ENCODE data around the gene CCDC191.

CCDC191 gene, protein sequence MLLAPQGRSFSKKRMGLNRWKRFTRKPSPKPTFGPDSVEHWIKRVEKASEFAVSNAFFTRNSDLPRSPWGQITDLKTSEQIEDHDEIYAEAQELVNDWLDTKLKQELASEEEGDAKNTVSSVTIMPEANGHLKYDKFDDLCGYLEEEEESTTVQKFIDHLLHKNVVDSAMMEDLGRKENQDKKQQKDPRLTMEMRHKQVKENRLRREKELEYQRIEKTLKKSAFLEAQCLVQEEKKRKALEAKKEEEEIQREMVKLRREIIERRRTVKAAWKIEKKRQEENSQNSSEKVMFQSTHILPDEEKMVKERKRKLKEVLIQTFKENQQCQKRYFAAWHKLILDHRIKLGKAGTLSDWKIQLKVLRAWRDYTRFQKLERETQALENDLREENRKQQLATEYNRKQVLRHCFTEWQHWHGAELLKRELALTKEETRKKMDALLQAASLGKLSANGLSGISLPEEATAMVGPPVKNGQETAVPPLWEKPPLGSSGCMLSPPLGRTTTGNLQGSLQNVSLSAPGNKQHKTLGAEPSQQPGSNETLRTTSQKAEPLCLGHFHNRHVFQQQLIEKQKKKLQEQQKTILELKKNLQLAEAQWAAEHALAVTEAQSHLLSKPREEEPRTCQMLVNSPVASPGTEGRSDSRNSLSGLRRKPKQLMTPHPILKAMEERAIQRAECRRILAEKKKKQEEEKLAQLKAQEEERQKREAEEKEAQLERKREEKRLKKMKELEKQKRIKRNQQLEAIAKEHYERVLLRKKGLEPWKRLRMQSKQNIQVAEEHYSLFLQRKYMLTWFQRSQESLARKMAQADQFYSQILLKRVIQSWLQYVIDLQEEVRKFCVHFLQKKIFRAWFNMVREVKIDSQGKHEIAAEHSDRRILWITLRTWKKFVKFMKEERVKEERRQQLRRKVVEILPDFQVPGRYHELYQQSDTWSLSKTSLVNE

DNA sequence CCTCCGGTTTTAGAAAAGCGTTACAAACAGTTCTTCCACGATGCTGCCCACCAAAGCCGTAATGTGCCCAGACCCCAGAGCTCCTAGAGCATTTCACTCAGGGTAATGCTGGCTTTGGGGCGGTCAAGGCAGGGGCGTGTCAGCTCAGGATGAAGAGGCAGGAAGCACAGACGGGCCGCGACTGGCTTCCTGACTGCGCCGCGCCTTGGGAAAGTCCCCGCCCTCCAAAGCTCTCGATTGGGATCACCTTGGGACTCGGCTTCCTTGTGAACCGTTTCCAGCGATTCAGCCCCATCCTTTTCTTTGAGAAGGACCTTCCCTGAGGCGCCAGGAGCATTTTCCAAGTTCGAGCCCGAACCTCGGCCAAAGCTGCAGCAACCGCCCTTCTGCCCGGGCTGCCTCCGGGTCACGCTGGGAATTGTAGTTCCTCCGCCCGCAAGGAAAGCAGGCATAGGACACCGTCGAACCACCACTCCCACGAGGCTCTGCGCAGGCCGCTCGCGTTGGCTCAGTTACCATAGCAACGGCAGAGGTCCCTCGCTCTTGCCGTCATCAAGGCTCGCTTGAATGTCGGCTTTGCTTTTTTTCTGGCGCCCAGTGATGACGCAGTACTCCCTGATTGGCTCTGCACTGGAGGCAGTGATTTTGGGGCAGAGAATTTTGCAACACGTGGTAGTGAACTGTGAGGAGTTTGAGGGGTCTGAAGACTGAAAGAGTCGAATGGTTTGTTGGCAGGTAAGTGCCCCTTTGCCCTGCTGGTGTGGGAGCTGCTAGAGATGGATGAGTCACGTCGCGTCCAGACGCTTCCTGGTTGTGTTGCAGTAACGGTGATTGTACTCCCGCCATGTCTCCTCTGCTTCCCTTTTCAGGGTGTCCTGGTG lies at the start of gene CCDC191, which contains the start of gene QTRT2:
Gene CCDC191, minus strand, starts transcription at position 397 of the 881 bp plus-strand sequence. Its CDS starts 60 bp downstream, at position 337.
Gene QTRT2, plus strand, starts transcription at position 608 of the 881 bp plus-strand sequence. CDS start 8,521 bp downstream, outside the sequence.
- peak; percentile 100 for DNase-seq

DNA sequence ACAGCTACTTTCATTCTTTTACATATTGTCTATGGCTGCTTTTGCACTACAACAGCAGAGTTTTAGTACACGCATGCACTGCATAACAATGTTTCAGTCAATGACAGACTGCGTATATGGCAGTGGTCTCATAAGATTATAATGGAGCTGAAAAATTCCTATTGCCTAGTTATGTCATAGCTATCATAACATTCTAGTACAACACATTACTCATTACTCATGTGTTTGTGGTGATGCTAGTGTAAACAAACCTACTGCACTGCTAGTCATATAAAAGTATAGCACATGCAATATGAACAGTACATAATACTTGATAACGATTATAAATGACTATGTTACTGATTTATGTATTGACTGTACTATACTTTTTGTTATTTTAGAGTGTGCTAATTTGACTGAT lies 48.1 kb upstream of the CCDC191 start:
- DNase-seq = no peak

DNA sequence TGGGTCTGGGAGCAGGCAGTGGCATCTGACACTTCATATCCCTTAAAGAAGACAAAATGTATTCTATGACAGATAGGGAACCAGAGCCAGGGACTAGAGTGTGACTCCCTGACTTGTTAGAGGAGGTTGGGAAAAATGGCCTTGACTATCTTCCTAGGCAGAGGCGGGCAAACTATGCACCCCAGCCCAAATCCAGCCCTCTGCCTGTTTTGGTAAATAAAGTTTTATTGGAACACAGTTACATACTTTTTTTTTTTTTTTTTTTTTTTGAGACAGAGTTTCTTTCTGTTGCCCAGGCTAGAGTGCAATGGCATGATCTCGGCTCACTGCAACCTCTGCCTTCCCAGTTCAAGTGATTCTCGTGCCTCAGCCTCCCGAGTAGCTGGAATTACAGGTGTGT lies 47.5 kb upstream of the CCDC191 start:
- DNase-seq = no peak

DNA sequence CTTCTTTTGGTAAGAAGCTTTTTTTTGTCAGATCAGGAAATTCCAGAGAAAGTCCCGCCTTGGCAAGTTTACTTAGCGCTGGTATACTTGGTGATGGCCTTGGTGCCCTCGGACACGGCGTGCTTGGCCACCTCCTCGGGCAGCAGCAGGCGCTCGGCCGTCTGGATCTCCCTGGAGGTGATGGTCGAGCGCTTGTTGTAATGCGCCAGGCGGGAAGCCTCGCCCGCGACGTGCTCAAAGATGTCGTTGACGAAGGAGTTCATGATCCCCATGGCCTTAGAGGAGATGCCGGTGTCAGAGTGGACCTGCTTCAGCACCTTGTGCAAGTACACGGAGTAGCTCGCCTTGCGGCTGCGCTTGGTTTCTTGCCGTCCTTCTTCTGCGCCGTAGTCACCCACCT lies 46.9 kb upstream of the CCDC191 start:
- DNase-seq = no peak

DNA sequence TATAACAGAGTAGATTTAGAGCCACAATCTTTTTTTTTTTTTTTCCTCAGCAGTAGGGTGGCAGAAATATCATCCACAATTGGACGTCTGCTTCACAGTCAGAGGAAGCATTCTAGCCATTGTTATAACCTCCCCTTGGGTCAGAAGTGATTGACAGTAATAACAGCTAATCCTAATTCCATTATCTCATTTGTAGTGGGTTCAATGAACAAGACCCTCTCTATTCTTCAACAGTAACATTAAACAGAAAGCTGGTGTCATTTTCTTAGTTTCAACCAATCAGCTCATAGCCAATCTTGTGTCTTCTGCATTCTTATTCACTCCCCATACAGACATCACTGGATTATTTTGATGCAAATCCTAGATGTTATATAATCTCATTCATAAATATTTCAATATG lies 44.8 kb upstream of the CCDC191 start:
- no peak for DNase-seq

DNA sequence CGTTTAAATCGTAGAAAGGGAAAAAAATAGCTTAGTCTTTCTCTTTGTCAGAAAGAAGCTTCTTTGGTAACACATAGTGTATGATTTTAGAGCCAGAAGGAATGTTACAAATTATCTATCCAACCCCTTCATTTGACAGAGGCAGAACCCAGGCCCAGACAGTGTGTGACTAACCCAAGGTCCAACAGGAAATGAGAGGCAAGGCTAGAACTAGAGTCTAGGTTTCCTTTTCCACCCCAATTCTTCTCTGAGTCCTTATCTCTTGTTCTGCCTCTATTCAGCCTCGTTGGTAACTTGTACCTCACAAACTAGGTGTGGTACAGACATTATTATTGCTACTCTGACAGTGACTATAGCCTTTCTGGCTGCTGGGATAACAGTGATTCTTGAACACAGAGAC lies 39.5 kb upstream of the CCDC191 start:
- DNase-seq = no peak

DNA sequence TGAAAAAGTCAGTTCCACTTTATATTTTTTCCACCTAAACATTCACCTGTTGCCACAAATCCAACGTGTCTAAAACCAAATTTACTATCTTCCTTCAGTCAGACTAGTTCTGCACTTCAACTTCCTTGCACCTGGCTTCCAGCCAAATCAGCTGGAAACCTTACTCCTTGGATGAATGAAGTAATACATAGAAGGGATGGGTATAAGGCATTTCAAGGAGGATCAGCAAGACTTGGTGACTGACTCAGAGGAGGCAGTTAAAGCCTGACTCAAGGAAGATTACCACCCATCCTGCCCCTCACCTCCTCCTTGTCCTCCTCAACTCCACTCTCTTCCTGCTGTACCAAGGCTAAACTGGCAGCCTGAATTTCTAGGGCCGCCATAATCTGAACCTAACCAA lies 37.3 kb upstream of the CCDC191 start:
- peak; percentile 9 for DNase-seq

DNA sequence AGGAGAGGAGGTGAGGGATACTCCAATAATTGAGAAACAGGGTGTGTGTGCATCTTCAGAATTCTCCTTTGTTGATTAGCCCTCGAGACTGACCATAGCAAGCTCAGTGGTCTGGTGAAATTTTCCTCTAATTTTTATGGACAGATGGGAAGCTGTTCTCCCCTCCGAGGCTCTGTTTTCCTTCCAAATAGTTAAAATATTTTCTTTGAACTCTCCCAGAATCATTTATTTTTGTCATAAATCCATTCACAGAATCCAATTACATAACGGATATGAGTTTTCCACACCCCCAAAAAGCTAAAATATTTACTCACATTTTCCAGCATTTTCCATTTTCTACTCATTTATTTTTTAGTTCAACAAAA lies 36.7 kb upstream of the CCDC191 start:
- no peak for DNase-seq

DNA sequence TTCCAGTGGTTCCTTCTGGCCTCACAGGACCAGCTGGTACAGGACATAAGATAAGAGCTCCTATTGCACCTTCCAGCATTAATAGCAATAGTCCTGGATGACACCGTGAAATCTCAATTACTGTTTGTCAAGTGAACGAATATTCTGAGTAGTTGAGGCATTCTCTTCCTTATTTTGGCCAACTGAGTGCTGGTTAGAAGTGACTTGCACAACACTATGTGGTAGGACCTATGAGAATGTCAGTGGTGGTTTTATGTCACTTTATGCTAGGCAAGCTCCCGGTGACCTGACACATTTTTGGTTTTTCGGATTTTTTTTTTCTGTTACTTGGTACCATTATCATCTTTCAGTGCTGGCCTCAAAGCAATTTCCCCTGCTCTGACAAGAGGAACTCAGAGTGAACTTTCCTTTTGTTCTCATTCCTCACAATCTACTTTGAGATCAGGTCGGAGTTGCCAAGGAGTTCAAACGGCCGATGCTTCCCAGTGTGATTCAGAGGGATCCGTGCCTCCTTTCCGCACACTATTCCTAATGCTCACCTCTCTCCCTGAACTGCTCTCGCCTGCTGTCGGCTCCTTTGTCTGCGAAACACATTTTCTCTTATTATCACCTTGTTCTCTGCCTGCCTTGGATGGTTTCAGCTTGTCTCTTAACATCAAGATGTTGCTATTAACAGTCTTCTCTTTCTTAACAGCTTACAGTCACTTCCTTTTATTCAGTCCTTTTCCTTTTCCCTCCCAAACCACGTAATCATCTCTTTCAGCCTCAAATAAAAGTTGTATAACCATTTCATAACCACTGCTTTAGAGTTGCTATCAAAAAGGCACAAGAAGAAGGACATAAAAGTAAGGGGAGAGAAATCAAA lies 36.1 kb upstream of the CCDC191 start:
- DNase-seq = peak; percentile 30

DNA sequence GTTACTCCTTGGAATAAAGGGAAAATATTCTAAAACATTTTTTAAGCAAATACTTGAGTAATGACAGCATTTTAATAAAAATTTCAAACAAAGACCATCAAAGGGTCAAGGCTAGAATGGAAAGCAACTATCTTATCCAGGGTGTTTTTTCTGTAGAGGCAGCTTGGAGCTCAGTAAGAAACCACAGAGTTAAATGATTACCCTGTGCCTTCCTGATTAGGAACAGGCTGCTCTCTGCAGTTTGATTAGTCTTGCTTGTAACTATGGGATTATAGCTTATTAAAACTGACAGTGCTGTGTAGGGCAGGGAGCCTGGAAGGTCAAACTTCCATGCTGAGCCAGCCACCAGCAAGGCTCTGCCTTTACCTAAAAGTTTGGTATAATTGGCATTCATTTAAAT lies 33.3 kb upstream of the CCDC191 start:
- peak; percentile 9 for DNase-seq

DNA sequence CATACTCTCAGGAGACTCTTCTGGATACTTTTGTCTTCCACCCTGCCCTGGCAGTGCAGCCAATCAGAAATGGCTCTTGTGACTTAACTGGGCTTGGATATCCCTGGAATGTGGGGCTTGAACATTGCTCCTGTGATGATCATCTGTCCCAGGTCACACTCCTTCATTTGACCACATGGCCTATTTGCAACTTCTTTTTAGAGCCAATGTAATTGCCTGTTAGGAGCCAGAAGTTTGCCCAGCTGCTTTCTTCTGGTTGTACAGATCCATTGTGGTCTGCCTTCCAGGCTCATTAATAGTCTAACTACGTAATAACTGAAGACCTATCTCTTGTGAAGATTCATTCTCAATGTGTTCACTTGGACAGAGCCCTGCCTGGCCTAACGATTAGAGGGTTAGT lies 30.0 kb upstream of the CCDC191 start:
- no peak for DNase-seq

DNA sequence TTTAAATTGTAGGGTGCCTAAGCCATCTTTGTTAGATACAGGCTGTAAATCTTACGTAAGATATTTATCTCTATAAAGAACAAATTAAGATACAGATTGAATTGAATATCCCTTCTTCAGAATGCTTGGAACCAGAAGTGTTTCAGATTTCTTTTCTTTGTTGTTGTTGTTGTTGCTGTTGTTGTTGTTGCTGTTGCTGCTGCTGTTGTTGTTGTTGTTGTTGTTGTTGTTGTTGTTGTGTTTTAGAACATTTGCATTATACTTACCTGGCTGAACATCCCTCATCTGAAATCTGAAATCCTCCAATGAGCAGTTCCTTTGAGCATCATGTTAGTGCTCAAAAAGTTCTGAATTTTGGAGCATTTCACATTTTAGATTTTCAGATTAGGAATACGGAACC lies 26.8 kb upstream of the CCDC191 start:
- no peak for DNase-seq

DNA sequence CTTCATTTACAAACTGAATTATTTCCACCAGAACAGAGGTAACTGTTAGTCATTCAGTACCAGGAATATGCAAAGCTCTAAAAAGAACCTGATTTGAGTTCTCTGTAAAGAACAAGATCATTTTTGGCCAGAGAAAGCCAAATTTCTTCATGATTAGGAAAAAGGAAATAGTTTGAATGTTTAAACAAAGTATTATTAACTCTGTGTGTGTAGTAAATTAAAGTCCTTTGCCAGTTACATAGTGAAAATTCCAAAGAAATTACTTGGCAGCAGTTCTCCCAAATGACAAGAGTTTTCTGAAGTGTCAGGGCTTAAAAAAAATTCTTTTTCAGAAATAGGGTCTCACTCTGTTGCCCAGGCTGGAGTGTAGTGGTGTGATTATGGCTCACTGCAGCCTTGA lies 24.7 kb upstream of the CCDC191 start:
- DNase-seq = no peak

DNA sequence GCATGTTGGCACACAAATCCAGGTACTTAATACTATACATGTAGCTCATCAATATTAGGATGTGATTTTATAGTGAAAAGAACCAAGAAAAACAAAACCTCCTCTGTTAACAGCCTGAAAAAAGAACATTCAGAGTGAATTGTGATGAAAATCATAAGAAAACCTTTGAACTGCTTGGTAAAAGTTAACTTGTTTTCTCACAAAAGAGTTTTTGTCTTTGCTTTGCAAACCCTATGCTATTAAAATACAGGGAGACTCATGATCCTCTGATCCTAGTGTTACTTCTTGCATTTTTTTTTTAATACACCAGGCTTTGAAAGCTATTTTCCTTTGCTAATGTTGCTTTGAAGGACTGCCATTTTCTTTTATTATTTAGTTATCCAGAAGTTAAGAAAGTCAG lies 23.9 kb upstream of the CCDC191 start:
- DNase-seq = no peak

DNA sequence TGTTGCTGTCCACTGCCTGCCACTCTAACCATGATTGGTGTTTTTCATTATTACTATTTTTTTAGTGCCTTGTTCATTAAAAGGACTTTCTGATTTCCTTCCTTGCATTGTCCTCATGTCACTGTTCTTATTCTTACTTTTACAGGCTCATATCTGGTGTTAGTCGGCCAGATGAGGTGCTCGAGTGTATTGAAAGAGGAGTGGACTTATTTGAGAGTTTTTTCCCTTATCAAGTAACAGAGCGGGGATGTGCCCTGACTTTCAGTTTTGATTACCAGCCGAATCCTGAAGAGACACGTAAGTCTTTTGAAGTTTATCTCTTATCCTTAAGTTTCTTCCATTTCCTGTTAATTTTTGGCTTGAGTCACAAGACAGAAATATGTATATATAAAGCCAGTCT lies 23.4 kb upstream of the CCDC191 start:
- peak; percentile 49 for DNase-seq

DNA sequence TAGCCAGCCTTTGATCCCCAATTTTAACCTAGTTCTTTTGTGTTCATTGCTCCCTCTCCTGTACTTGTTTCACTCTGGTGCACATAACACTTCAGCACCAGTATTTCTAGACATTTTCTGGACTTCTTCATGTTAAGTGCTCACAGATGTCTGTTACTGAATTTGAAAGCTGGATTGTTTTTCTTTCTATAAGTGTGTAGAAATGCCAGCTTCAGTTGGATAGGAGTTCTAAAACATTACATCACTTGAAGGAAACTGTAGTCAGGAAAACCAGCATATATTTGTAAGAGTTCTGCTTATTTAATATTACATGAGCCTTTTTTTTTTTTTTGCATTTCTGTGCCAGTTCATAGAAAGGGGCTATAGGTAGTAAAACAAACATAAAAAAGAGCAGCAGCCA lies 21.8 kb upstream of the CCDC191 start:
- no peak for DNase-seq

DNA sequence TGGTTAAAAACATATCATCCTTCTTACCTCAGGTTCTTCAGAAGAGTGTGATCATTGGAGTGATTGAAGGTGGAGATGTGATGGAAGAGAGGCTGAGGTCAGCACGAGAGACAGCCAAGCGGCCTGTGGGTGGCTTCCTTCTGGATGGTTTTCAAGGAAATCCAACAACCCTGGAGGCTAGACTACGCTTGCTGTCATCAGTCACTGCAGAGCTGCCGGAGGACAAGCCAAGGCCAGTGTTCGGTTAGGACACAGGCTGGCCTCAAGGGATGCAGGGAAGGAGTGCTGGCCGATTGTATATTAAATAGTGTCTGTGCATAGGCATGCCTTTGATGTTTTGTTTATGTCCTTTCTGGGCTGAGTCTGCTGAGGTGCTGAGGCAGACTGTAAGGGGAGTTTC lies 20.4 kb upstream of the CCDC191 start:
- no peak for DNase-seq

DNA sequence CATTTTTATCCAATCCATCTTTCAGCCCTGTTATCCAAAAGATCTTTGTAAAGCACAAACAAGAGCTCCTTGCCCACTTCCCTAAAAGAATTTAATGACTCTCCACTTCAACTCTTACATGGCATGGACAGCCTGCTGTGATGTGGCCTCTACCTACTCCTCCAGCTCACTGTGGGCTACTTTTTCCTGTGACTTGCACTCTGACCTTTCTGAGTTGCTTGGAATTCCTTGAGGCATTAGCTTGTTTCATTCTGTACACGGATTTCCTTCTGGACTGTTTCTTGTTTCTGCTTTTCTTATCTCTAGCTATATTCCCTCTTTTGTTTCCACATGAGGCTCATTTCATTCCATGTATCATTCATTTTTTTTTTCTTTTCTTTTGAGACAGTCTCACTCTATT lies 15.5 kb upstream of the CCDC191 start:
- DNase-seq = no peak

DNA sequence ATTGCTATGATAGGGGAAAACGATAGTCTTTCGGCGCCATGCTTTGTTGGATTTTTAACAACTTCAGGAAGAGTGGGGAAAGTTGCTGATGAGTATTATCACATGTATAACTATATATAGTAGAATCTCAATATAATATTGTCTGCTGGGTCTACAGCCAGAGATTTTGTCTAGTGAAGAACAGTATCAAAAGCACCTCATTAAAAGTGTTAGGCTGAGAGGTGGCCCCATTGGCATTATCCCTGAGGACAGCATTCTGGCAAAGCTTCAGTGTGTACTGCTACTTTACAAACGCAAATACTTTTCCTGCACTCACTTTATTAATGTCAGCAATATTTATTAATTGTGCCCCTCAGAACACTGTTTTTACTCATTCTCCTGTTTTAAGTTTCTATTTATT lies 12.0 kb upstream of the CCDC191 start:
- DNase-seq = no peak

DNA sequence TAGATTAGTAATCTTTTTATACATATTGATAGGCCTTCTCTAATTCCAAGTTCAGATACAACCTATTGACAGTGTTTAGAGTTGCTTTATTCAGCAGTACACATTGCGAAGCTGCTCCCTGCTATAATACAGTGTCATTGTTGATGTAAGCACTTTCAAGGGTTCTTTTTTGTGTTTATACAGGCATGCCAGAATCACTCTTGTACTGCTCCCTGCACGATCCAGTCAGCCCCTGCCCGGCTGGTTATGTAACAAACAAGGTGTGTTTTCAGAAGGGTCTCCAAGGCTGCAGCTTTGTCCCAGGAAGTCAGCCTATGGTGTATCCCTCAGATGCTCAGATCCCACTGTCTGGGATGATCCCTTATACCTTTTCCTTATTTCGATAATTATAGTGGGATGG lies 11.5 kb upstream of the CCDC191 start:
- DNase-seq = no peak

DNA sequence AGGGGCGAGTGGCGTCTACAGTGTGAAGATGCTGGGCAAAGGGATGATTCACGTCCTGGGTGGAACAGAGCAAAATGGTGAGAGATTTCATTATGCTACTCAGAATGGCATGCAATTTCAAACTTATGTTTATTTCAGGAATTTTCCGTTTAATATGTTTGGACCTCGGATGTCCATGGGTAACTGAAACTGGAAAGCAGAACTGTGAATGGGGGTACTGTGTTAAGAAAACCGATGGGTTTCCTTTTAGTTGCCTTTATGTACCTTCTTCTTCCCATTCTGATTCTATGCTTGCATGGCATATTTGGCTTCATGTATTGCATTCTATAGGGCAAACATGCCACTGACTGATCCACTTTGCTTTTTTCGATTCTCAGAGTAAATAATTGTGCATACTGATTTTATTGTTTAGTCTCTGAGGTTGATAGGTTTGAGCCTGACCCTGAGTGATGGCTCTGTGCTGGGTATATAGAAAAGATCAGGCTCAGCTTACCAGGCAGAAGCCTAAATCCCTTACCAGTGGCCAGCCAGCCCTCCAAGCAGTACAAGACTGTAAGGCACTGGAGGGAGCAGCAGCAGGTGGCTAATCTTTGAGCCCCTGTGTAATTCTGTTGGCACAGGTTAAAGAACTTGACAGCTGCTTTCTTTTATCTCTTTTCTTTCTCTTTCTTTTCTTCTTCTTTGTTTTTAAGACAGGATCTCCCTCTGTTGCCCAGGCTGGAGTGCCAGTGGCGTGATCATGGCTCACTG lies 4.8 kb upstream of the CCDC191 start:
- no peak for DNase-seq
